Activated CD4-positive, CD25-positive, alpha-beta regulatory T cell (primary cell): ENCODE results near the gene VPREB1.
"Not testable (repeated sequence)": the region's sequence is repeated elsewhere in the genome, so short reads cannot be mapped to it uniquely, and the experiment has no call there.

ENCODE experiments used
- DNase-seq, 4 experiments: peaks; one replicate each; lab custom pipeline; 2025; lab: John Stamatoyannopoulos, UW

Gene VPREB1

GRCh38 chr22:22214819-22215329 lies 29.7 kb upstream of the VPREB1 start:
- no peak for DNase-seq

GRCh38 chr22:22215659-22216449 lies 28.7 kb upstream of the VPREB1 start:
- no peak for DNase-seq

GRCh38 chr22:22216450-22216959 lies 28.1 kb upstream of the VPREB1 start:
- no peak for DNase-seq

GRCh38 chr22:22218302-22218701 lies 26.3 kb upstream of the VPREB1 start:
- no peak for DNase-seq

GRCh38 chr22:22219140-22219996 lies 25.2 kb upstream of the VPREB1 start:
- DNase-seq, result no peak

- not testable (repeated sequence) for DNase-seq
Observed at GRCh38 chr22:22221043-22221442, 23.5 kb upstream of the VPREB1 start.

GRCh38 chr22:22226448-22227187 lies 18.0 kb upstream of the VPREB1 start:
- no peak for DNase-seq

GRCh38 chr22:22228421-22228820 lies 16.2 kb upstream of the VPREB1 start:
- DNase-seq, result no peak

- DNase-seq, result no peak
Observed at GRCh38 chr22:22228921-22229320, 15.7 kb upstream of the VPREB1 start.

- DNase-seq, result no peak
Observed at GRCh38 chr22:22229683-22230420, 14.7 kb upstream of the VPREB1 start.

- no peak for DNase-seq
Observed at GRCh38 chr22:22230438-22230837, 14.1 kb upstream of the VPREB1 start.

- DNase-seq, result no peak
Observed at GRCh38 chr22:22233081-22233480, 11.5 kb upstream of the VPREB1 start.

- peak in 2 of 4 experiments; percentile 25 to 38 for DNase-seq
Observed at GRCh38 chr22:22235558-22235957, 9.0 kb upstream of the VPREB1 start.

- no peak for DNase-seq
Observed at GRCh38 chr22:22237521-22237920, 7.1 kb upstream of the VPREB1 start.

- DNase-seq, result no peak
Observed at GRCh38 chr22:22239311-22239939, 5.2 kb upstream of the VPREB1 start.

- no peak for DNase-seq
Observed at GRCh38 chr22:22241554-22241898, 3.1 kb upstream of the VPREB1 start.

GRCh38 chr22:22242488-22242887 lies 2.1 kb upstream of the VPREB1 start:
- DNase-seq, result no peak

GRCh38 chr22:22243033-22243680 lies 1.4 kb upstream of the VPREB1 start:
- DNase-seq, result no peak

- DNase-seq, result no peak
Observed at GRCh38 chr22:22245256-22245909, 797 bp downstream of the VPREB1 start.
